KMS-11 (cell line): Measurements from ENCODE around the gene COG2.
"Not testable (repeated sequence)": the region's sequence is repeated elsewhere in the genome, so short reads cannot be mapped to it uniquely, and the experiment has no call there.

Experiments used
- H2AFZ ChIP-seq: fragments of 200-600 bp; sonication (generic); 2 replicates; pipeline ENCODE4 v1.6.1; 2016; ENCODE audit warnings: antibody characterized with exemption, mixed run types, low read depth
- H3K27ac ChIP-seq: fragments of 200-600 bp; sonication (generic); 2 replicates; pipeline ENCODE4 v1.6.1; 2016; ENCODE audit warnings: mild to moderate bottlenecking, mixed run types
- H3K27me3 ChIP-seq: fragments of 200-600 bp; sonication (generic); 2 replicates; pipeline ENCODE4 v1.6.1; 2017; ENCODE audit warnings: mild to moderate bottlenecking, low read depth, mixed run types, moderate library complexity; ENCODE audit not compliant: insufficient read depth
- H3K36me3 ChIP-seq: fragments of 200-600 bp; sonication (generic); 2 replicates; pipeline ENCODE4 v1.6.1; 2017; ENCODE audit warnings: mild to moderate bottlenecking, mixed run types; ENCODE audit not compliant: insufficient read depth
- H3K4me1 ChIP-seq: fragments of 200-600 bp; sonication (generic); 2 replicates; pipeline ENCODE4 v1.6.1; 2016; ENCODE audit warnings: mild to moderate bottlenecking, low read depth, mixed run types; ENCODE audit not compliant: poor library complexity, severe bottlenecking
- H3K4me2 ChIP-seq: fragments of 200-600 bp; sonication (generic); 2 replicates; pipeline ENCODE4 v1.7.0; 2016; ENCODE audit warnings: mild to moderate bottlenecking, mixed run types
- H3K4me3 ChIP-seq: fragments of 200-600 bp; sonication (generic); IDR thresholded peaks from 2 replicates; pipeline ENCODE4 v1.6.1; 2017; ENCODE audit warnings: low read depth, low read length, mixed read lengths; ENCODE audit not compliant: insufficient read depth
- H3K79me2 ChIP-seq: fragments of 200-600 bp; sonication (generic); 2 replicates; pipeline ENCODE4 v1.6.1; 2016; ENCODE audit warnings: low read depth, mixed run types; ENCODE audit not compliant: insufficient read depth
- H3K9ac ChIP-seq: fragments of 200-600 bp; sonication (generic); 2 replicates; pipeline ENCODE4 v1.6.1; 2016; ENCODE audit warnings: mild to moderate bottlenecking, mixed run types
- H4K20me1 ChIP-seq: fragments of 200-600 bp; sonication (generic); 2 replicates; pipeline ENCODE4 v1.6.1; 2016; ENCODE audit warnings: mild to moderate bottlenecking, mixed run types; ENCODE audit not compliant: insufficient read depth
- TF ChIP-seq, protein P1 (sequence below): fragments of 200-600 bp; sonication (generic); conservative IDR thresholded peaks from 2 replicates; pipeline ENCODE4 v1.6.1; 2017; ENCODE audit warnings: low read depth, mild to moderate bottlenecking, antibody characterized with exemption, low read length, moderate library complexity, mixed read lengths

The COG2 gene

DNA sequence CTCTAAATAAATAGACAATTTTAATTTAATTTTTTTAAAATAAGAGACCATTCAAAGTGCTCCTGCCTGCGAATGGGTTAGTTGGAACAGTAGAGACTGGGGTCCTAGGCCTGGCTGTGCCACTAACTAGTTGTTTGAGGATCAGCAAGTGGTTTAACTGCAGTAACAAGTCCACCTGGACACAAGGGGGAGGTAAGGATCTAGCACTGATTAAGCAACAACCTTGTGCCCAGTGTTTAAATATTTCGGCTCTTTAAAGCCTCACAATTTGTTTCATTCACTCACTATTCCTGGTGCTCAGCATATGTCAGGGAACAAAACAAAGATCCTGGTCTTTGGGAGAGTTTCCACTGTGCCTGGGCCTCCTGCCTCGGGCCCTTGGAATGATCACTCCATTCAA is 73.2 kb downstream of the COG2 start:
- no peak overlapping the region for H2AFZ ChIP-seq
- no peaks in the 10 kb centered on the region for H3K36me3 ChIP-seq
- H3K4me2 ChIP-seq: no peak overlapping the region
- H3K9ac ChIP-seq: no peak overlapping the region
- TF ChIP-seq, protein P1, sequence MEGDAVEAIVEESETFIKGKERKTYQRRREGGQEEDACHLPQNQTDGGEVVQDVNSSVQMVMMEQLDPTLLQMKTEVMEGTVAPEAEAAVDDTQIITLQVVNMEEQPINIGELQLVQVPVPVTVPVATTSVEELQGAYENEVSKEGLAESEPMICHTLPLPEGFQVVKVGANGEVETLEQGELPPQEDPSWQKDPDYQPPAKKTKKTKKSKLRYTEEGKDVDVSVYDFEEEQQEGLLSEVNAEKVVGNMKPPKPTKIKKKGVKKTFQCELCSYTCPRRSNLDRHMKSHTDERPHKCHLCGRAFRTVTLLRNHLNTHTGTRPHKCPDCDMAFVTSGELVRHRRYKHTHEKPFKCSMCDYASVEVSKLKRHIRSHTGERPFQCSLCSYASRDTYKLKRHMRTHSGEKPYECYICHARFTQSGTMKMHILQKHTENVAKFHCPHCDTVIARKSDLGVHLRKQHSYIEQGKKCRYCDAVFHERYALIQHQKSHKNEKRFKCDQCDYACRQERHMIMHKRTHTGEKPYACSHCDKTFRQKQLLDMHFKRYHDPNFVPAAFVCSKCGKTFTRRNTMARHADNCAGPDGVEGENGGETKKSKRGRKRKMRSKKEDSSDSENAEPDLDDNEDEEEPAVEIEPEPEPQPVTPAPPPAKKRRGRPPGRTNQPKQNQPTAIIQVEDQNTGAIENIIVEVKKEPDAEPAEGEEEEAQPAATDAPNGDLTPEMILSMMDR: no peak
- no peak overlapping the region for H3K4me3 ChIP-seq
- H3K79me2 ChIP-seq: no peaks in the 10 kb centered on the region
- H3K27ac ChIP-seq: no peak overlapping the region
- H3K27me3 ChIP-seq: no peaks in the 10 kb centered on the region
- no peaks in the 10 kb centered on the region for H3K4me1 ChIP-seq
- H4K20me1 ChIP-seq: no peaks in the 10 kb centered on the region

GRCh38 chr1:230716453-230716852 is 74.2 kb downstream of the COG2 start:
- not testable (repeated sequence) for H4K20me1 ChIP-seq, H3K36me3 ChIP-seq, H3K79me2 ChIP-seq

GRCh38 chr1:230717251-230717650 is 75.0 kb downstream of the COG2 start:
- H3K4me3 ChIP-seq: no peak overlapping the region
- H3K9ac ChIP-seq: no peak overlapping the region
- H3K27ac ChIP-seq: no peak overlapping the region
- H3K79me2 ChIP-seq: no peaks in the 10 kb centered on the region
- H4K20me1 ChIP-seq: no peaks in the 10 kb centered on the region
- H3K4me2 ChIP-seq: no peak overlapping the region
- no peaks in the 10 kb centered on the region for H3K36me3 ChIP-seq
- TF ChIP-seq, protein P1: no peak
- no peaks in the 10 kb centered on the region for H3K4me1 ChIP-seq
- H3K27me3 ChIP-seq: no peaks in the 10 kb centered on the region
- H2AFZ ChIP-seq: no peak overlapping the region

More at GRCh38 chr1:230716453-230716852, 74.2 kb downstream of the COG2 start:
- not testable (repeated sequence) for H3K4me1 ChIP-seq, H3K27me3 ChIP-seq, H3K4me2 ChIP-seq, H3K27ac ChIP-seq, H3K9ac ChIP-seq, H2AFZ ChIP-seq, H3K4me3 ChIP-seq

DNA sequence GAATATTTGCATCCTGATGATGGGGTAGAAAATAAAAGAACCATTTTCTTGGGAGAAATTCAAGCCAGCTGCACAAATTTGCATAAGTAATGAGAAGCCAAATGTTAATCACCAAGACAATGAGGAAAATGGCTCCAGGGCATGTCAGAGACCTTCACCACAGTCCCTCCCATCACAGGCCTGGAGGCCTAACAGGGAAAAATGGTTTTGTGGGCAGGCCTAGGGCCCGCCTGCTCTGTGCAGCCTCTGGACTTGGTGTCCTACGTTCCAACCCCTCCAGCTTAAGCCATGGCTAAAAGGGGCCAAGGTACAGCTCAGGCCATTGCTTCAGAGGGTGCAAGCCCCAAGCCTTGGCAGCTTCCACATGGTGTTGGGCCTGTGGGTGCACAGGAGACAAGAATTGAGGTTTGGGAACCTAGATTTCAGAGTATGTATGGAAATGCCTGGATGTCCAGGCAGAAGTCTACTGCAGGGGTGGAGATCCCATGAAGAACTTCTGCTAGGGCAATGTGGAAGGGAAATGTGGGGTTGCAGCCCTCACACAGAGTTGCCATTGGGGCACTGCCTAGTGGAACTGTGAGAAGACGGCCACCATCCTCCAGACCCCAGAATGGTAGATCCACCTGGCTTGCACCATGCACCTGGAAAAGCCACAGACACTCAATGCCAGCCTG is 79.7 kb downstream of the COG2 start:
- H3K36me3 ChIP-seq, H3K27ac ChIP-seq, H3K4me1 ChIP-seq, H3K9ac ChIP-seq, H4K20me1 ChIP-seq, H2AFZ ChIP-seq, H3K4me2 ChIP-seq, H3K79me2 ChIP-seq, H3K4me3 ChIP-seq, H3K27me3 ChIP-seq: not testable (repeated sequence)

DNA sequence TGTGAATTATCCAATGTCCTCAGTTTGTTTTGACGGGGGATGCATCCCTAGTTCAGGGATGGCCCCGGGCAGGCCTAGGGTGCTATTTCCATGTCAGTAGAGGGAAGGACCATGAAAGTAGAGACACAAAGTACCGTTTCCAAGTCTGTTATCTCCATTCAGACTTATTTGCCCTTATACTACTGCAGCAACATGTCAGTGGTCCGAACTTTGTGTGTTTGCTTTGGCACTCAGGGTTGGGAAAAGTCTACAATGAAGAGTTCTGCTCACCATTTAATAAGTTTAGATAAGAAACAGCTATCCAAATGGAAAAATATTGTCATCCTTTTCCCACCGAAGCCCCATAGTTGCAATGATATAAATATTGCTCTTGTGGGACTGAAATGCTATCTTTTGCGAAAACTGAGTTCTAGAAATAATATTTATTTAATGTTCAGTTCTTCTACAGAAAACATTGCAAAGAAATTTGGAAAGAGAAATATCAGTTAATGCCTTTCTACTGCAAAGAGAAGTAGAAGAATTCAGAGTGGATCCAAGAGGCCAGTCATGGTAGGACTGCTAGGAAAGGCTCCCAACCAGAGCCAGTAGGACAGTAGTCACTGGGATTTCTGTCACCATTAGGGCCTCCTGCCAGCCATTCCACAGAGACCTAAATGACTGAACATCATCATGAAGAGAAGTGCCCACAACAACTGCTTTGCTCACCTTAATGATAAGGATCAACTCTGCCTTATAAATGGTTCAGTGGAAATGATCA is 83.2 kb downstream of the COG2 start:
- H3K4me3 ChIP-seq: no peak overlapping the region
- H3K79me2 ChIP-seq: no peaks in the 10 kb centered on the region
- H2AFZ ChIP-seq: no peak overlapping the region
- H3K27ac ChIP-seq: no peak overlapping the region
- TF ChIP-seq, protein P1: no peak
- no peaks in the 10 kb centered on the region for H3K36me3 ChIP-seq
- H4K20me1 ChIP-seq: no peaks in the 10 kb centered on the region
- H3K4me2 ChIP-seq: no peak overlapping the region
- H3K27me3 ChIP-seq: no peaks in the 10 kb centered on the region
- no peaks in the 10 kb centered on the region for H3K4me1 ChIP-seq
- H3K9ac ChIP-seq: no peak overlapping the region
